ENCODE data around the gene NTHL1.
A peak's percentile ranks its signal among the peaks of the same experiment; 100 is the strongest.
"Not testable (repeated sequence)": the region's sequence is repeated elsewhere in the genome, so short reads cannot be mapped to it uniquely, and the experiment has no call there.

NTHL1 gene

DNA sequence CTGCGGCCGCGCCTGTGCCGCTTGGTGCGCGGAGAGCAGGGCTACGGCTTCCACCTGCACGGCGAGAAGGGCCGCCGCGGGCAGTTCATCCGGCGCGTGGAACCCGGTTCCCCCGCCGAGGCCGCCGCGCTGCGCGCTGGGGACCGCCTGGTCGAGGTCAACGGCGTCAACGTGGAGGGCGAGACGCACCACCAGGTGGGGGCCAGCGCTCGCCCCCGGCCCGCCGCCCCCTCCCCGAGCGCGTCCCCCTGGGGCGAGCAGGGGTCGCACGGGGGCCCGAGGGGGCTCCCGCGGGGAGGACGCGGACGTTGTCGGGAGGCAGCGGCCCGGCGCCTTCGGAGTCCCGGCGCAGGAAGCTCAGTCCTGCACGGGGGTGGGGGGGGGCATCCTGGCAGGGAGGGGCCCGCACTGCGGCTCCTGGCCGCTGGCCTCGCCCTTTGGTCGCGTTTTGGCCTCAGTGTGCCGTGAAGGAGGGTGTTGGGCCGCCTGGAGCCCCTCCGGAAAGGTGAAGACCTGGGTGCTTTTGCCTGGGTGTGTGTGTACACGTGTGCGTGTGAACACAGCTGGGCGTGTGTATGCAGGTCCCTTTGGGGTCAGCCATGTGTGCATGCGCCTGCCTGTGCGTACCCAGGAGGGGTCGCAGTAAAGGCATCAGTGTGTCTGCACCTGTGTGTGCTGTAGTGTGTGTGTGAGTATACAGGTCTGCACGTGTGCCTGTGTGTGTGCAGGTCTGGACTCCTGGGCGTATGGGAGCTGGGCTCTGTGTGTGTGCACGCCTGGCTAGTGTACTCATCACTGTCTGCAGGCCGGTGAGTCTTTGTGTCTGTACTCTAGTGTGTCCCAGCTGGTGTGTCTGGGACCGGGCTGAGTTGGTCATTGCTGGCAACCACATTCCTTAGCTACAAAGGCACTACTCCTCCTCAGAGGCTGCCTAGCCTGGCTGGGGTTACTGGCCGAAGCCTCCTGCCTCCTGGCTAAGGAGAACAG is 20.3 kb downstream of the NTHL1 start:
- DNase-seq = no peak

DNA sequence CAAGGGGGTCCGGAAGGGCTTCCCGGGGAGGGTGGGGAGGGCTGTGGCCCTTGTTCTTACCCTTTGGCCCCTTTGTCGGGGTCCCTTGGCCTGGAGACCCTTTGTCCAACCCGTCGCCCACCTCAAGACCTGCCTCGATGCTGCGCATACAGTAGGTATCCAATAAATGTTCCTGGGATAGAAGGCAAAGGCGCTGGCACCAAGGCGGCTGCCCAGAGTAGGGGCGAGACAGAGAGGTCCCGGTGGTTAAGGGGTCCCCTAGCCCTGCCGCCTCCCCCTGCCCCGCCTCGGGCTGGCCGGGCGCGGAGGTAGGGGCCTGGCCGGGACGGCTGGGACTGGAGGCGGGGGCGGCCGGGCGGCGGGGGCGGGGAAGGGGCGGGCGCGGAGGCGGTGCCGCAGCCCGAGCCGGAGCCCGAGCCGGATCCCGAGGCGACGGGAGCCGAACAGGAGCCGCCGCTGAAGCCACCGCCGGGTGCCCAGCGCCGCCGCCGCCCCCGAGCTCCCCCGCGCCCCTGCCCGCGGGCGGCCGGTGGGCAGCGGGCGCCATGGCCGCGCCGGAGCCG is 21.1 kb downstream of the NTHL1 start, which contains the start of gene NHERF2:
TSS of gene NHERF2 (plus strand) at position 442 of the 563 bp plus-strand sequence. CDS start at position 546, 104 bp downstream.
- DNase-seq = peak in 2 of 4 experiments; percentile 58 to 61

DNA sequence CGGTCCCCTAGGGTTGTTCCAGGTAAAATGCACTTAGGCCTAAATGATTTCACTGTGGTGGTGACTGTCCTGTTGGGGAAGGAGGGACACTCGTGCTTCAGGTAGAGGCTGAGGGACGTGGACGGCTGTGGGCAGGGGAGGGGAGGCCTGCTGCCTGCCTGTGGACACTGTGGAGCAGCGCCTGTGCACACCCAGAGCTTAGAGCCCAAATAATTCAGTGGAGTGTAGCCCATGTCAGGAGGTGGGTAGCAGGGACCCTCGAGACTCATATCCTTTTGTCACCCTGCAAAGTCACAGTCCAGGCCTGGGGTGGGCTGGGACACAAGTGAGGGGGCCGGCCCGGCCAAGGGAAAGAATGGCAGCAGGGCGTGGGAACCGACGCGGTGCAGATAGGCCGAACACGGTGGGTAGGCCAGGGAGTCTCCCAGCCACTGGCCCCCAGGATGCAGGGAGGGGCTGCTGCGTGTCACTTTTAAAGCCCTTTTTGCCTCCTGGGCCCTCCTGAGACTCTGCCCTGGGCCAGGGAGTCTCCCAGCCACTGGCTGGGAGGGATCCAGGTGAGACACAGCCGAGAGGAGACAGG is 21.7 kb downstream of the NTHL1 start:
- no peak for DNase-seq

DNA sequence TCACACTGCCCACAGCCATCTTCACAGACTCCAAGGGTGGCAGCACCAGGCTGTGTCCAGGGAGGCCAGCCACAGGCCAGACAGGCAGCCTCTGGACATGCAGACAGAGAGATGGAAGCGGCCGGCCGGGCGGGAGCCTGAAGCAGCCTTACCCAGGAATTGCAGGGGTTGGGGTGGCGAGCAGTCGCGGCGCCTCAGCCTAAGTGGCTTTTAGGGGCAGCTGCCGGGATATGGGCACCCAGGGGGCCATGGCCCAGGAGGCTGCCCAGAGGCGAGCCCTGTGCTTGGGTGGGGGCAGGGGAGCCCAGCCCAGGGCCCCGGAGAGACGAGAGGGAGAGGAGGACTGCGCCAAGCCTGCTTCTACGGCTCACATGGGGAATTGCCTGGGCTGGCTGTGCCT is 22.4 kb downstream of the NTHL1 start:
- DNase-seq = no peak

DNA sequence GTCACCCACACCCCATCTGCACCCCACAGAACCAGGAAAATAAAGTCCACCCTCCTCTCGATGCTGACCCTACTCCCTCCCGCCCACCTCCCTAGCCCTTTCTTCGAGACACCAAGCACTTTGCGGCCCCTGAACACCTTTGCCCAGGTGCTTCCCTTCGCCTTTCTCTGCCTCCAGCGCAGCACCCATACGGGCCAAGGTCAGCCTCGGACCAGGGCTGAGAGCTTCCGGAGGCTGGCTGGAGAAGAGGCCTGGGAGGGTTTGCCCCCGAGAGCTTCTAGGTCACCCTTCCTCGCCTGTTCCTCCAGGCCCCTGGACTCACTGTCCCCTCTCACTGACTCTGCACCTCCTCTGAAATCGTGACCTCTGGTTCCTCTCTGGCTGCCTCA is 23.6 kb downstream of the NTHL1 start:
- DNase-seq = no peak

DNA sequence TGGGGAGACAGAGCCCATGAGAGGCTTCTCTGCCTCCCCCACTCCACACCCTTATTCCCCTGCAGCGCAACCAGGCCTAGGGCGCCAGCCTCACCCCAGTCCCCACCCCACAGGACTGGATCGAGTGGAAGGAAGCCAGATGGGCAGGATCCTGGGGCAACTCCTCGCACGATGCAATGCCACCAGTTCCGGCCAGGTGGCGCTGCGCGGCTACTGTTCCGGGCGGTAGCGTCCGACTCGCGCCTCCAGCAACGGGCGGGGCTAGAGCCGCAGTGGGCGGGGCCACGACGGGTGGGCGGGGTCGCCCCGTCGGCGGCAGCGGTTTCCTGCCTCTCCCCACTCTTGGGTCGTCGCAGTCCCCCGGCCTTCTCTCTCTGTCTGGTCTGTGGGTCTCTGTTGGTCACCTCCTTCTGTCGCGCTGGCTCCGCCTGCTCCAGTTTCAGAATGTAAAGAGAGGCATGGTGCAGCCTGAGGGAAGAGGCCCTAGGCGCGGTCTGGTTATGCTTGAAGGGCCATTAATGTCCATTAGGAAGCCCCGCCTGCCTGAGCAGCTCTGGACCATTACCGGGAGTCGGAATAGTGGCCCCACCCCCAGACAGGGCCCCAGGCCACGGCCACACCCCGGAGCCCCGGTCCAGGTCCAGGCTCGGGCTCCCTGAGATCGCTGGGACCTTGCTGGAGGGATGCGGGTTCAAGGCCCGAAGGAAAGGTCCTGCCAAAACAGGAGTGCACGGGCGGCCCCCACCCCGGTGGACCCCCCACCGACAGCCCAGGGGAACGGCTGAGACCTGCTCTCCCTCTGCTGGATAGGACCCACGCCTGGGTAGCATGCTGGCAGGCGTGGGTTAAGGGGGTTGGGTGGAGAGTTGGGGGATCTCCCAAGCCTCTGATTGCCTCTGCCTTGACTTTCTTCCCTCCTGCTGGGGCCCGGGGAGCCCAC is 24.3 kb downstream of the NTHL1 start:
- DNase-seq = peak; percentile 92 to 97 (median 96)

DNA sequence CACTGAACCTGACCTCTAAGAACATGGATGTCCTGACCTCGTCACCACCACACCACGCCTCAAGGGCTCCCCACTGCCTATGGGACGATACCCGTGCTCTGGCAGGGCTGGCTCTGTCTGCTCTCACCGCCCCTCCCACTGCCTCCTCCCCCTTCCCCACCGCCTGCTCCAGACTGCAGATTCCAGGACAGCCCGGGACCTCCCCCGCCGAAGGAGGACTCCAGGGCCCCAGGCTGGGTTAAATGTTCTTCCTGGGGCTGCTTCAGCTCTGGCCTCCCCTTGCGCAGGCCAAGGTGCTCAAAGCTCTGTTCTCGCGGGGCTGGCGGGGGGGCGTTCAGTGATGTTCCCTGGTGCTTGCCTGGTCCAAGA is 24.9 kb downstream of the NTHL1 start:
- DNase-seq = peak in 3 of 4 experiments; percentile 38 to 61 (median 53)

DNA sequence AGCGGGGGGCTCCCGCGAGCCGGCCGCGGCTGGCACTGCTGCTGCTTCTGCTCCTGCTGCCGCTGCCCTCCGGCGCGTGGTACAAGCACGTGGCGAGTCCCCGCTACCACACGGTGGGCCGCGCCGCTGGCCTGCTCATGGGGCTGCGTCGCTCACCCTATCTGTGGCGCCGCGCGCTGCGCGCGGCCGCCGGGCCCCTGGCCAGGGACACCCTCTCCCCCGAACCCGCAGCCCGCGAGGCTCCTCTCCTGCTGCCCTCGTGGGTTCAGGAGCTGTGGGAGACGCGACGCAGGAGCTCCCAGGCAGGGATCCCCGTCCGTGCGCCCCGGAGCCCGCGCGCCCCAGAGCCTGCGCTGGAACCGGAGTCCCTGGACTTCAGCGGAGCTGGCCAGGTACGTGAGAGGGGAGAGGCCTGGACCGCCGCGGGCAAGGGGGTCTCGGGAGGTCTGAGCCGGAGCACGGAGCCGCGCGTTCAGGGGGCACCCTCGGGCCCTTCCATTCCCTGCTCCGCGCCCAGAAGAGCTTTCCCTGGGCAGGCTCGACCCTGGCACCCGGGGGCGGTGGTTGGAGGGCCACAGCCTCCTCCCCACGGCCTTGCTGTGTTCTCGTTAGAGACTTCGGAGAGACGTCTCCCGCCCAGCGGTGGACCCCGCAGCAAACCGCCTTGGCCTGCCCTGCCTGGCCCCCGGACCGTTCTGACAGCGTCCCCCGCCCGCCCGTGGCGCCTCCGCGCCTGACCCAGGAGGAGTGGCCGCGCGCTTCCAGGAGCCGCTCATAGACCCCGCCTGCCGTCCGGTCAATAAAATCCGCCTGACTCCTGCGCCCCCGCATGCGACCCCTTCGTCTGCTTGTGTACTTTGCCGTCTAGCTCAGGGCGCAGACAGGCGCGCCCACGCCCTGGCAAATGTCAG is 27.5 kb downstream of the NTHL1 start:
- peak in 2 of 4 experiments; percentile 15 to 32 for DNase-seq

DNA sequence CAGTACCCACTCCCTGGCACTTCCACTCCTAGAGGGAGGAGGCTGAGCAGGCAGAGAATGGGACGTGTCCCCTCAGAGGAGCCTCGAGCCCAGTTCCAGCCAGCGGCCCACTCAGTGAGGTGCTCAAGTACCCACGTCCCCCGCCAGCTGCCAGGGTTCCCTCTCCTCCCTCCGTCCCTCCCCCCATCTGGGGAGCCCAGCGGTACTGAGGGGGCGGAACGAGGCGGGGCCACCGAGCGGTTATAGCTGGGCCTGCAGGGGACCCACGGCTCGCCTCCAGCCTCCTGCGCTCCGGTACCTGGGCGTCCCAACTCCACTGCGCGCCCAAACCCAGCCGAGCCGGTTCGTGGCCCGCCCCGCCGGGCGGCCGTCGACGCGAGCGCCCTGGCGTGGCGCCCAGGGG is 28.1 kb downstream of the NTHL1 start, which contains the start of gene NPW:
TSS of gene NPW (plus strand) at position 268 of the 403 bp plus-strand sequence.
- DNase-seq = peak in 2 of 4 experiments; percentile 10 to 40

DNA sequence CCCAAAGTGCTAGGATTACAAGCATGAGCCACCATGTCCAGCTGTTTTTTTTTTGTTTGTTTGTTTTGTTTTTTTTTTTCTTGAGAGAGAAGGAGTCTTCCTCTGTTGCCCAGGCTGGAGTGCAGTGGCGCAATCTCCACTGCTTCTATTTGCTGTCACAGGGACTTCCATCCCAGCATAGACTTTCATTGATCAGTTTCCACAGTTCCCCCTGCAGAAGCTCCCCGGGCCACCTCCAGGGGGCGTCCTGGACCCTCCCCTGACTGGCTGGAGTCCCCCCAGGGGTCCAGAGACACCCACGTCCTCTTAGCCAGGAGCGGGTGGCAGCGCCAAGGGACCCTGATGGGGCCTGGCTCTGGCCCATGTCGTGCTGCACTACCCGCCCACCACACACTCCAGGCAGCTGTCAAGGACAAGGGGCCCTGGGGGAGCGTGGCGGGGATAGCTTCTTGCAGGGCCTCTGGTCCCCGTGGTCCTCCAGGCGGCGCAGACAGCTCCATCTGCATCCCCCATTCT is 31.2 kb downstream of the NTHL1 start:
- peak in 1 of 4 experiments; percentile 47 for DNase-seq

DNA sequence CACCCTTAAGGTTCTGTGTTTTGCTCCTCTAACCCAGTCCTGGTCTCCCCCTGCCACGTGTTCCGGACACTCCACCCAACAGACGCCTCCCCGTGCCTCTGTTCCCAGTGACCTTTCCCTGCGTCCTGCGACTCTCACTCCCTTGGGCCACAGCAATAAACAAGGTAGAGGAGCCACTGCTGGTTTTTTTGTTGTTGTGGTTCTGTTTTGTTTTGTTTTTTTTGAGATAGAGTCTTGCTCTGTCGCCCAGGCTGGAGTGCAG is 31.8 kb downstream of the NTHL1 start:
- no peak for DNase-seq

DNA sequence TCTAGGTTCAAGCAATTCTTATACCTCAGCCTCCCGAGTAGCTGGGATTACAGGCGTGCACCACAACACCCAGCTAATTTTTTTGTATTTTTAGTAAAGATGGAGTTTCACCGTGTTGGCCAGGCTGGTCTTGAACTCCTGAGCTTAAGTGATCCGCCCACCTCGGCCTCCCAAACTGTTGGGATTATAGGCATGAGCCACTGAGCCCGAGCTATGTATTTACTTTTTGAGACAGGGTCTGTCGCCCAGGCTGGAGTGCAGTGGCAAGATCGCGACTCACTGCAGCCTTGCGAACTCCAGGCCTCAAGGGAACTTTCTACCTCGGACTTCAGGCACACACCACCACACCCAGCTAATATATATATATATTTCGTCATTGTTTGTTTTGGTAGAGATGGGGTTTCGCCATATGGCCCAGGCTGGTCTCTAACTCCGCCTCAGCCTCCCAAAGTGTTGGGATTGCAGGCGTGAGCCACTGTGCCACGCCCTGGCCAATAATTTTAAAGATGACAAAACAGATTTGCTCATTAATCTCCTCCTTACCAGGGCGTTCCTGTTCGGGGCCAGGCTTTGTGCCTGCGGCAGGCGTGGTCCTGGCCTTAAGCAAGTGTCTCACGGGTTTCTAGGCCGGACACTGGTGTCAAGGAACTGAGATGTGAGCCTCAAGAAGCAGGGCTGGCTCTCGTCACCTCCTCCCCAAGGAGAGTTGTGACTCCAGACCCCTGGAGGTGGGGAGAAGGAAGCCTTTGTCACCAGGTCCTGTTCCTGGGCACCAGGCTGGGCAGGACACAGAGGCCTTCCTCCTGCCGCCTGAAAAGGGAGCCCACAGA is 32.3 kb downstream of the NTHL1 start:
- peak; percentile 28 to 72 (median 56) for DNase-seq

DNA sequence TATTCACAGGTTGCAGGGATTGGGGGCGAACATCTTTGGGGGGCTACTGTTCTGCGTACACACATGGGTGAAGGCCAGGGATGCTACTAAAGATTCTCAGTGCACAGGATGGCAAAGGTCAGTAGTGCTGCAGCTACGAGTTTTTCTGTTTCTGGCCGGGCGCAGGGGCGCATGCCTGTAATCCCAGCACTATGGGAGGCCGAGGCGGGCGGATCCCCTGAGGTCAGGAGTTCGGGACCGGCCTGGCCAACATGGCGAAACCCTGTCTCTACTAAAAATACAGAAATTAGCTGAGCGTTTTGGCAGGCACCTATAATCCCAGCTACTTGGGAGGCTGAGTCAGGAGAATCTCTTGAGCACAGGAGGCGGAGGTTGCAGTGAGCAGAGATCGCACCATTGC is 34.1 kb downstream of the NTHL1 start:
- no peak for DNase-seq

DNA sequence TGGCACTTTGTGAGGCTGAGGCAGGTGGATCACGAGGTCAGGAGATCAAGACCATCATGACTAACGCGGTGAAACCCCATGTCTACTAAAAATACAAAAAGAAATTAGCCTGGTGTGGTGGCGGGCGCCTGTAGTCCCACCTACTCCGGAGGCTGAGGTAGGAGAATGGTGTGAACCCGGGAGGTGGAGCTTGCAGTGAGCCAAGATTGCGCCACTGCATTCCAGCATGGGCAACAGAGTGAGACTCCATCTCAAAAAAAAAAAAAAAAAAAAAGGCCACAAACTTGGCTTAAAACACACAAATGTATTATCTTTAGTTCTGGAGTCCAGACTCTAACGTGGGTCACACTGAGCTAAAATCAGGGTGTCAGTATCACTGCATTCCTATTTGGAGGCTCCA is 35.9 kb downstream of the NTHL1 start:
- not testable (repeated sequence) for DNase-seq

DNA sequence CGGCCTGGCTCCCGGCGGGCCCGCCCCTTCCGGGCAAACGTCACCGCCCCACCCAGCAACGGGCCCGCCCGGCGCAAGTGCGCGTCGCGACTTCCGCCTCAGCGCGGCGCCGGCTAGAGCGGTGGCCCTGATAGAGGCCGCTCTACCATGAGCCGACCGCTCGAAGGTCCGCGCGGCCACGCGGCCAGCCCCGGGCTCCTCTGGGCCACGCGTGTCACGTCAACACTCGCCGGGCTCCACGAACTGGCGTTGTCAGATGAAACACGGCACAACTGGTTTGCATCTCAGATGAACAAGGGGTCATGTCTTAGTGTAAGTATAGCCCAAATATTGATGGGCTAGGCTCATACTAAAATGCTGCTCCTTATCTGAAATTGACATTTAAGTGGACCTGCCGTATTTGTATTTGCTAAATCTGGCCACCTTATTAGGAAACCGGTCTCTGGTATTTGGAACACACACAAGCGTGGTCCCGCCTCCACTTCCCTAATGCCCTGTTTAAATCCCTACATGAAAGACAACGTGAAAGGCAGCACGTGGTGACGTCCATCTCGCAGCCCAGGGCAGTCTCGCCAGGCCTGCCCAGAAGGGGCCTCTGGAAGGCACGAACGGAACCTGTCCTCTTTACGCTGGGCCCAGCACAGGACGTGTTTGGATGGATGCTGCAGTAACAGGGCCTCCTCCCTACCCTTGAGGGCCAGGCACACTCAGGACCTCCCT is 37.7 kb downstream of the NTHL1 start, which contains the start of gene ZNF598:
TSS of gene ZNF598 (minus strand) at position 31 of the 720 bp plus-strand sequence.
- DNase-seq = peak; percentile 93 to 97 (median 95)

DNA sequence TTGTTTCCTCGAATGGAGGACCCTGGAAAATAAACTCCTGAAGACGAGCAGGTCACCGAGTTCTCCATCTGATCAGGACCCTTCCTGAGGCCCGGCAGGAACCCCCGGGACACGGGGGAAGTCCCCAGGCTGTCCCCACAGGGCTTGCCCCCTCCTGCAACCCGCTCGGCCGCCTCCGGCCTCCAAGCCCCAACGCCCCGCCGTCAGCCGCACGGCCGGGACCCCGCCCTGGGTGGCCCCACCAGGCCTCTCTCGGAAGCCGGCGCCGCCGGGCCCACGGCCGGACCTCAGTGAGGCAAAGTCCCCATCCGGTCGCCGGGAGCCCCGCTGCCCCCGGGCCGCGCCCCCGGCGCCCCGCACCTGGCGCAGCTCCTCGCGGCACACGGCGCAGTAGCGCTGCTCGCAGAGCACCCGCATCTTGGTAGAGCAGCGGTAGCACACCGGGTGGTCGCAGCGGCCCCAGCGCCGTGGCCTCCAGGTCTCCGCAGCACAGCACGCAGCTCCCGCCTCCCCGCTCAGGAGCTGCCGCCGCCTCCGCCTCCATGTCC is 38.4 kb downstream of the NTHL1 start:
- peak in 1 of 4 experiments; percentile 45 for DNase-seq

DNA sequence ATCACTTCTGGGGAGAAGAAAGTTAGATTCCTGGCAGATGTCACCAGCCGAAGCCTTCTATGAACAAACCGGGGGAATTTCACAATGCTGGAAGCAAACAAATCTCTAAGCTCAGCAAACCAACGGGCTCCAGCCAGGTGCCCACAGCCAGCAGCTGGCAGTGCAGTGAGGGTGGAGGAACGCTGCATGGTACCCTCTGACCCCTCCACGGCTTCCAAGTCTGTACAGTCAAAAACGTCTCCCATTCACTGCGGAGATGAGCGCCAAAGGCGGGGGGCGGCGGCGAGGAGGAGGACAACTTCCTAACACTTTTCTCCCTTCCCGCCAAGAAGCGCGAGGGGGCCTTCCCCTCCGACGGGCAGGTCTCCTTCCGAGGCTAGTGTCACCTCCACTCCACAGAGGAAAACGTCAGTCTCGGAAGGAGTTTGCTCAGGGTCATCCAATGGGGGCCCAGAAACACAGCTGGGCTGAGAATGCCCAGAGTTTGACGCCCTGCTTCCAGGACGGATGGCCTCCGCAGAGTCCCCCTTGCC is 38.9 kb downstream of the NTHL1 start:
- peak in 3 of 4 experiments; percentile 46 to 64 (median 49) for DNase-seq

DNA sequence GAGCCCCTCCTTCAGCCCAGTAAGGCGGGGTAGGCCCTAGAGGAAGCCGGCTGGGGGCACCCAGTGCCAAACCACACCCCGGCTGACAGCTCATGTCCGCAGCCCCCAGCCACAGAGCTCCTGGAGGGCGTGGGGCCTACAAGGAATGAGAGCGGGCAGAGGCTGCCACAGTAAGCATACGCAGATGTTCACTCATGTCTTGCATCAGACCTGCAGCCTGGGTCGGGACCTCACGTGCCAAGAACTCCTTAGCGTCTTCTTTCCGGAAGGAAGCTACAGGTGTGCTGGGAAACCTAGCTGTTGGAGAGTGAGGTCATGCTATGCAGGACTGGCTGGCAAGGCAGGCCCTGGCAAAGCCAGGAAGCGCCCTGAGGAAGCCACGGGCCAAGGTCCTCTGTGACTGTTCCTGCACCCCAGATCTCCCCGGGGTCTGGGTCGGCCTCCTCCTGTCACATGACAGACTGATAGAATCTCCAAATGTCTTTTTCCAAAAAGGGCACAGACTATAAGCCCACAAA is 39.6 kb downstream of the NTHL1 start:
- peak in 2 of 4 experiments; percentile 26 to 37 for DNase-seq
